CD4-positive, alpha-beta T cell (primary cell): Measurements from ENCODE around the gene AP3S2. TPM values are rescaled to one million over a fixed set of nuclear protein-coding genes. Genes with fewer than 3 reads are reported as not detected.

Experiments
- ATAC-seq: fragments of 200-7000 bp; cut with Tn5 transposase; one replicate; pipeline ENCODE4 v1.10.0; 2022; ENCODE audit warnings: mild to moderate bottlenecking; ENCODE audit not compliant: poor library complexity
- CTCF ChIA-PET: fragments of 350-600 bp; sonication (Branson Sonifier 250); formaldehyde crosslinking; loops from one replicate; lab custom pipeline; 2021; ENCODE audit warnings: antibody characterized with exemption, inconsistent platforms; lab: Charles Lee
- POLR2A ChIA-PET: fragments of 350-600 bp; sonication (Branson Sonifier 250); formaldehyde crosslinking; loops from one replicate; lab custom pipeline; 2021; ENCODE audit warnings: antibody characterized with exemption, inconsistent platforms; lab: Charles Lee
- DNase-seq, 14 experiments: peaks; one replicate each; pipeline ENCODE4 v3.0.0-alpha.2; 2013 to 2020; ENCODE audit warnings: mixed read lengths in 2 of 14
- H3K27ac ChIP-seq, 2 donors: one replicate each; pipeline versions ENCODE4 v1.5.1 to v1.7.0; 2013; ENCODE audit warnings: low read length in 2 of 2, low read depth in 1 of 2, mild to moderate bottlenecking in 1 of 2
- H3K27me3 ChIP-seq, 2 experiments: 1 replicate in 1 of 2; 2 replicates in 1 of 2; pipeline versions ENCODE4 v1.6.1 to v1.7.0; 2013; ENCODE audit warnings: low read length in 2 of 2, control low read depth in 1 of 2, mild to moderate bottlenecking in 1 of 2, moderate library complexity in 1 of 2; ENCODE audit not compliant: insufficient read depth in 2 of 2, control insufficient read depth in 1 of 2
- H3K36me3 ChIP-seq: one replicate; pipeline ENCODE4 v1.6.1; 2013; ENCODE audit warnings: low read length, control low read depth; ENCODE audit not compliant: insufficient read depth
- H3K4me1 ChIP-seq: one replicate; pipeline ENCODE4 v1.6.1; 2013; ENCODE audit warnings: low read length, control low read depth; ENCODE audit not compliant: insufficient read depth
- H3K4me3 ChIP-seq: one replicate; pipeline ENCODE4 v1.5.1; 2013; ENCODE audit warnings: mild to moderate bottlenecking, low read length, moderate library complexity
- H3K9me3 ChIP-seq, 2 experiments: 1 replicate in 1 of 2; 2 replicates in 1 of 2; pipeline versions ENCODE4 v1.6.1 to v1.7.0; 2013; ENCODE audit warnings: low read length in 2 of 2, mild to moderate bottlenecking in 2 of 2, control low read depth in 1 of 2, moderate library complexity in 1 of 2; ENCODE audit not compliant: control insufficient read depth in 1 of 2, insufficient read depth in 1 of 2
- H3K27ac Mint-ChIP-seq: one replicate; pipeline ENCODE4 v1.8.0; 2020; ENCODE audit warnings: mixed read lengths
- H3K27me3 Mint-ChIP-seq: one replicate; pipeline ENCODE4 v1.8.0; 2021; ENCODE audit warnings: mixed read lengths
- H3K36me3 Mint-ChIP-seq: one replicate; pipeline ENCODE4 v1.8.0; 2021; ENCODE audit warnings: low read depth, mixed read lengths
- H3K4me1 Mint-ChIP-seq: one replicate; pipeline ENCODE4 v1.8.0; 2021; ENCODE audit warnings: low read depth, mixed read lengths
- H3K4me3 Mint-ChIP-seq: one replicate; pipeline ENCODE4 v1.8.0; 2020; ENCODE audit warnings: mild to moderate bottlenecking, mixed read lengths
- H3K9me3 Mint-ChIP-seq: one replicate; pipeline ENCODE4 v1.8.0; 2020; ENCODE audit warnings: mixed read lengths
- CTCF ChIP-seq: fragments of 200-600 bp; IDR thresholded peaks from one replicate; pipeline ENCODE4 v1.8.0; 2022; ENCODE audit warnings: antibody characterized with exemption, mild to moderate bottlenecking
- intact Hi-C, 2 experiments: fragments of 100-400 bp; cut with DNase I in 1 of 2; cut with micrococcal nuclease in 1 of 2; formaldehyde crosslinking; loops; one replicate each; pipeline versions ENCODE4 v1.15.1 to v1.9.0; 2023 to 2025; cut with DNase I, micrococcal nuclease
- total RNA-seq, 174 experiments: library from RNA in 2 of 174; stranded (reverse) in 2 of 174; gene quantifications; one replicate each; pipeline ENCODE4 v1.2.3 and lab custom pipeline; 2021 to 2026

Gene AP3S2
- total RNA-seq, 2 experiments from 2014 or later: 18.9 to 20.5 TPM

GRCh38 chr15:89860431-89860830 lies 33.4 kb downstream of the AP3S2 start:
- Mint-ChIP-seq H3K4me3 (no peak overlapping the region), H3K27ac (no peak overlapping the region), H3K4me1 (no peaks in the 10 kb centered on the region), H3K36me3 (peaks cover 60% of the 10 kb centered on the region), H3K9me3 (no peaks in the 10 kb centered on the region), H3K27me3 (no peaks in the 10 kb centered on the region)
- POLR2A ChIA-PET: no interaction called here
- Histone ChIP-seq H3K27ac (no peak overlapping the region), H3K4me3 (no peak overlapping the region), H3K27me3 (no peaks in the 10 kb centered on the region), H3K4me1 (no peaks in the 10 kb centered on the region), H3K9me3 (no peaks in the 10 kb centered on the region), H3K36me3 (peaks cover 29% of the 10 kb centered on the region)
- CTCF ChIA-PET: interaction anchor here (2.9 kb wide), 1 partner anchor 15 kb away, joined by 9 read pairs; no protein-coding TSS in a partner anchor
- intact Hi-C loops: loop anchor here in 1 of 2 experiments (5.0 kb wide), 1 partner anchor 98 kb away; no protein-coding TSS in a partner anchor
- ATAC-seq: no peak
- no peak for TF ChIP-seq CTCF
- no peak for DNase-seq

GRCh38 chr15:89858661-89859458 lies 34.9 kb downstream of the AP3S2 start:
- Mint-ChIP-seq H3K27ac (no peak overlapping the region), H3K4me1 (no peaks in the 10 kb centered on the region), H3K9me3 (no peaks in the 10 kb centered on the region), H3K36me3 (peaks cover 46% of the 10 kb centered on the region), H3K4me3 (no peak overlapping the region), H3K27me3 (no peaks in the 10 kb centered on the region)
- ChIA-PET POLR2A (no interaction called here), CTCF (no interaction called here)
- Histone ChIP-seq H3K4me3 (no peak overlapping the region), H3K27ac (no peak overlapping the region), H3K27me3 (no peaks in the 10 kb centered on the region), H3K9me3 (no peaks in the 10 kb centered on the region), H3K36me3 (peaks cover 21% of the 10 kb centered on the region), H3K4me1 (no peaks in the 10 kb centered on the region)
- DNase-seq: no peak
- intact Hi-C loops: no loop called here
- ATAC-seq: no peak
- no peak for TF ChIP-seq CTCF

GRCh38 chr15:89857673-89858072 lies 36.1 kb downstream of the AP3S2 start:
- no peaks in the 10 kb centered on the region for H3K4me1 Mint-ChIP-seq
- no peak for TF ChIP-seq CTCF
- H3K9me3 Mint-ChIP-seq: no peaks in the 10 kb centered on the region
- H3K36me3 Mint-ChIP-seq: peaks cover 52% of the 10 kb centered on the region
- H3K4me3 ChIP-seq: no peak overlapping the region
- no peaks in the 10 kb centered on the region for H3K27me3 ChIP-seq
- peaks cover 16% of the 10 kb centered on the region for H3K36me3 ChIP-seq
- POLR2A ChIA-PET: no interaction called here
- no peaks in the 10 kb centered on the region for H3K4me1 ChIP-seq
- ATAC-seq (no peak), DNase-seq (no peak)
- H3K27ac ChIP-seq: no peak overlapping the region
- H3K9me3 ChIP-seq: no peaks in the 10 kb centered on the region
- intact Hi-C loops: no loop called here
- no peak overlapping the region for H3K4me3 Mint-ChIP-seq
- CTCF ChIA-PET: no interaction called here
- H3K27ac Mint-ChIP-seq: no peak overlapping the region
- H3K27me3 Mint-ChIP-seq: no peaks in the 10 kb centered on the region
